ENCODE data around the gene SLC25A33. TPM values are rescaled to one million over a fixed set of nuclear protein-coding genes. Genes with fewer than 3 reads are reported as not detected.

The SLC25A33 gene
- total RNA-seq, 1 experiment from 2014 or later = 9.2 TPM

- Mint-ChIP-seq H3K27me3 (ENCODE audit: low read depth) (no peaks in the 10 kb centered on the region), H3K4me3 (no peak overlapping the region), H3K27ac (no peak overlapping the region), H3K4me1 (peaks cover 2% of the 10 kb centered on the region; the same call in 1 of the 2 replicates), H3K36me3 (peaks cover 15% of the 10 kb centered on the region; the same call in 1 of the 2 replicates), H3K9me3 (no peaks in the 10 kb centered on the region)
- no peak for ATAC-seq
- ChIA-PET CTCF (interaction anchor here (0.6 to 1.5 kb wide), 2 partner anchors 22 to 116 kb away, joined by 3 to 5 read pairs; no protein-coding TSS in a partner anchor), POLR2A (no interaction called here)
- TF ChIP-seq CDX4 (CRISPR knock-in tag; IDR thresholded peaks at IDR 0.05; ENCODE audit: borderline replicate concordance) = no peak
- no peak for TF ChIP-seq ZNF671 (CRISPR knock-in tag; IDR thresholded peaks at IDR 0.05)
- TF ChIP-seq ATF6 (CRISPR knock-in tag; IDR thresholded peaks at IDR 0.05) = no peak
- no peak for TF ChIP-seq NFATC4 (CRISPR knock-in tag; IDR thresholded peaks at IDR 0.05)
- no peak for TF ChIP-seq TCF7 (CRISPR knock-in tag; IDR thresholded peaks at IDR 0.05; ENCODE audit: low read depth)
- no peak for TF ChIP-seq ZNF232 (CRISPR knock-in tag; IDR thresholded peaks at IDR 0.05)
- TF ChIP-seq ZSCAN18 (CRISPR knock-in tag; IDR thresholded peaks at IDR 0.05) = no peak
- TF ChIP-seq PRDM15 (CRISPR knock-in tag; IDR thresholded peaks at IDR 0.05) = no peak
- TF ChIP-seq ZNF138 (CRISPR knock-in tag; conservative IDR thresholded peaks at IDR 0.05) = no peak
- no peak for TF ChIP-seq ZNF423 (CRISPR knock-in tag; IDR thresholded peaks at IDR 0.05)
- DNase-seq (ENCODE audit: low spot score) = no peak
Measured at GRCh38 chr1:9612162-9612845, 73.0 kb downstream of the SLC25A33 start.

GRCh38 chr1:9612871-9613624, 73.8 kb downstream of the SLC25A33 start:
- Mint-ChIP-seq H3K9me3 (no peaks in the 10 kb centered on the region), H3K4me3 (no peak overlapping the region), H3K27ac (no peak overlapping the region), H3K27me3 (ENCODE audit: low read depth) (no peaks in the 10 kb centered on the region), H3K36me3 (peaks cover 12% of the 10 kb centered on the region; the same call in 1 of the 2 replicates), H3K4me1 (peaks cover 2% of the 10 kb centered on the region; the same call in 1 of the 2 replicates)
- ATAC-seq = no peak
- ChIA-PET POLR2A (no interaction called here), CTCF (no interaction called here)
- no peak for TF ChIP-seq NFYB (CRISPR knock-in tag; conservative IDR thresholded peaks at IDR 0.05; ENCODE audit: low read depth)
- no peak for TF ChIP-seq FOXP1 (CRISPR knock-in tag; IDR thresholded peaks at IDR 0.05; ENCODE audit: borderline replicate concordance)
- TF ChIP-seq SMAD4 (CRISPR knock-in tag; IDR thresholded peaks at IDR 0.05) = no peak
- TF ChIP-seq ZNF512 (CRISPR knock-in tag; IDR thresholded peaks at IDR 0.05; ENCODE audit: borderline replicate concordance) = no peak
- no peak for TF ChIP-seq SMAD3 (CRISPR knock-in tag; IDR thresholded peaks at IDR 0.05; ENCODE audit: borderline replicate concordance)
- no peak for TF ChIP-seq ATF3 (CRISPR knock-in tag; conservative IDR thresholded peaks at IDR 0.05)
- no peak for TF ChIP-seq OVOL2 (CRISPR knock-in tag; IDR thresholded peaks at IDR 0.05; ENCODE audit: borderline replicate concordance)
- no peak for TF ChIP-seq ZNF423 (CRISPR knock-in tag; IDR thresholded peaks at IDR 0.05)
- no peak for TF ChIP-seq E2F1 (CRISPR knock-in tag; IDR thresholded peaks at IDR 0.05)
- TF ChIP-seq HMGA2 (CRISPR knock-in tag; IDR thresholded peaks at IDR 0.05) = no peak
- no peak for DNase-seq (ENCODE audit: low spot score)

Measured in WTC11 (cell line).